MV-4-11 (cell line): ENCODE data around the gene SPINK9.

Experiments
- DNase-seq: peaks from one replicate; lab custom pipeline; 2025; lab: John Stamatoyannopoulos, UW

The SPINK9 gene

DNA sequence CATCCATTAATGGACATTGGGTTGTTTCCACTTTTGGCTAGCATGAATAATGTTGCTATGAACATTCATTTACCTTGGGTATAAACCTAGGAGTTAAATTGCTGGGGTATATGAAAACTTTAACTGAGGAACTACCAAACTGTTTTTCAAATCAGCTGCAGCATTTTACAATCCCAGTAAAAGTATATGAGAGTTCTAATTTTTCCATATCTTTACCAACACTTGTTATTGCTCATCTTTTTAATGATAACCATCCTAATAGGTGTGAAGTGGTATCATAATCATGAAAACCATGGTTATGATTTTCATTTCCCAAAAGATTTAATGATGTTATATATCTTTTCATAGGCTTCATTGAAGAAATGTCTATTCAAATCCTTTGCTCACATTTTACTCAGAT is 32.9 kb downstream of the SPINK9 start:
- no peak for DNase-seq

GRCh38 chr5:148372166-148372725 is 36.9 kb downstream of the SPINK9 start:
- DNase-seq, result peak; percentile 77

DNA sequence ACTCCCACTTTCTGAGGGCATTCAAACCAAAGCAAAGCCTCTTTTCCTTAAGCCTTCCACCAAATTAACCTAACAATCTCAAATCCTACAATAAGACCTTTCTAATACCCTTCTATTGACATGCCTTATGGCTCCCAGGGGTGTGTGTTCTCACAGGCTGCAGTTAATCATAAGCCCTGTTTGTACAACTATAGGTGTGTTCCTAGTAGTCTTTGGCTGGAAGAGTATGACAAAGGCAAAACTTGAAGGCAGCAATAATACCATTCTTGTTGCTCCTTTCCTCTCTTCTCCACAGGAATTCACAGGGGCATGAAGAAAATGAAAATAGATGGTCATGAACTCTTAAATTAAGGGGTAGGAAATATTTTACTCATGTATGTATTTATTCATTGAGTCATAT is 37.5 kb downstream of the SPINK9 start:
- DNase-seq, result no peak

- peak; percentile 92 for DNase-seq
Observed at GRCh38 chr5:148374690-148375360, 39.5 kb downstream of the SPINK9 start.

GRCh38 chr5:148376198-148376597 is 40.8 kb downstream of the SPINK9 start:
- DNase-seq, result no peak

DNA sequence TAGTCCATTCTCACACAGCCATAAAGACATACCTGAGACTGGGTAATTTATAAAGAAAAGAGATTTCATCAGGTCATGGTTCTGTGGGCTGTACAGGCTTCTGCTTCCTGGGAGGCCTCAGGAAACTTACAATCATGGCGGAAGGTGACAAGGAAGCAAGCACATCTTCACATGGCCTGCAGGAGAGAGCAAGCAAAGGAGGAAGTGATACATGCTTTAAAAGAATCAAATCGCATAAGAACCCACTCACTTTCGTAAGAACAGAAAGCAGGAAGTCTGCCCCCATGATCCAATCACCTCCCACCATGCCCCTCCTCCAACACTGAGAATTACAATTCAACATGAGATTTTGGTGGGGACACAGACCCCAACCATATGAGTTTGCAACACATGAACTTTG is 43.3 kb downstream of the SPINK9 start:
- peak; percentile 80 for DNase-seq

- no peak for DNase-seq
Observed at GRCh38 chr5:148379340-148379739, 44.0 kb downstream of the SPINK9 start.

DNA sequence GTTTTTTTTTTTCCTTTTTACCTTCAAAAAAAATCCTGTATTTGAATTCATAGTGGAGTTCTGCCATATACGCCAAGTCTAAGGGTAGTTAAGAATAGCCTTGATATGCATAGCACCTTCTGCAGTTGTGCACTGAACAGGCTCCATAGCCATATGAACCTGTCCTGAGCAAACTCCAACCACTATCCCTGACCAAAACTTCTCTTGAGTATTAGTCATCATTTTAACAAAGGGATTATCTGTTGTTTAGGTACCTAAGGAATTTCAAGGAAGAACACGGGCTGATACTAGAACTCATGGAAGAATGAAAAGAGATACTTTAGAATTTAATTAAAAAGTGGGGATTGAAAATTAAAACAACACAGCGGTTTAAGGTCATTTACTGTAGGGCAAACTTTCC is 46.5 kb downstream of the SPINK9 start:
- DNase-seq, result no peak

DNA sequence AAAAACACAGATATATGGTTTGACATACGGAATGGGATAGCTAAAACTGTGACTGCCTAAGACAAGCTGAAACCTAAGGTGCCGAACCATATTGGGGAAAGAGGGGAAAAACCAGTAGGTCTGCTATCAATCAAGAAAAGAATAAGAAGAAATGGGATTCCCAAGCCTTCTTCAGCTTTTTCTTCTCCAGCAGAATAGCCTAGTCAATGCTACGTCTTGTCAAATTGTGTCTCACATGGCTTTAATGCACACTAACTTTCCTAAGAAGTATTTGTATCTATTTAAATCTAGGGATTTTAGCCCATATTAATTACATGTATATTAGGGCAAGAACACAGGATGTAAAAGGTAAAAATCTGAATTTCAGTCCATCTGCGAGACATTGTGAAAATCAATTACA is 47.6 kb downstream of the SPINK9 start:
- no peak for DNase-seq

- peak; percentile 95 for DNase-seq
Observed at GRCh38 chr5:148383564-148384379, 48.4 kb downstream of the SPINK9 start, which contains the start of gene FBXO38. Gene FBXO38 (plus strand): TSS chr5:148383958. CDS start chr5:148394777, 10,819 bp downstream.

DNA sequence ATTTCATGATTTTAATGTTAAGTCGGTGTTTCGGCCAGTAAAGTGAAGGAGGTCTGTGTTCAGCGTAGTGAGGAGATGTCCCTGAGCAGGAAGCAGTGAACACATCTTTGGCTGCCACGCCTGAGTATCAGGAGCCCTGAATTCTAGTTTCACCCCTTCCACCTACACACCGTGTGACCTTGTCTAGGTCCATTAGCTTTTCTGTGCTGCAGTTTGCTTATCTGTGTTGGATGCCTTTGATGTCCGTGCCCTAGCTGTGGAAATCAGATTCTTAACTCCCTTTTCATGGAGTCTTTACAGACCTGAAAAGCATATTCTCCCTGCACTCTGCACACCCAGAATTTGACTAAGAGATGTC is 49.0 kb downstream of the SPINK9 start:
- no peak for DNase-seq

GRCh38 chr5:148385094-148385493 is 49.7 kb downstream of the SPINK9 start:
- no peak for DNase-seq

GRCh38 chr5:148386041-148386440 is 50.7 kb downstream of the SPINK9 start:
- no peak for DNase-seq

- no peak for DNase-seq
Observed at GRCh38 chr5:148387325-148387724, 52.0 kb downstream of the SPINK9 start.

DNA sequence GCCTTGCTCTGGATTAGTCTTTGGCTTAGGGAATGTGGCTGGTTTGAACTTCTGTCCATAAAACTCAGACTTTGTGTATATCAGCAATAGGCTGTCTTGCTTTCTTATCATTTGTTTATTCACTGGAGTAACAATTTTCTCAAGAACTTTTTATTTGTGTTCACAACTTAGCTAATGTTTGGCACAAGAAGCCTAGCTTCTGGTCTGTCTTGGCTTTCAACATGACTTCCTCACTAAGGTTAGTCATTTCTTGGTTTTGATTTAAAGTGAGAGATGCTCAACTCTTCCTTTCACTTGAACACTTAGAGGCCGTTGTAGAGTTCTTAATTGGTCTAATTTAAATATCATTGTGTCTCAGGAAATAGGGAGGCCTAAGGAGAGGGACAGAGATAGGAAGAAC is 53.3 kb downstream of the SPINK9 start:
- no peak for DNase-seq
